HepG2 (cell line): ENCODE data around the gene ZDHHC19. TPM values are rescaled to one million over a fixed set of nuclear protein-coding genes. Genes with fewer than 3 reads are reported as not detected.

Experiments used
- ATAC-seq: fragments of 200-7000 bp; cut with Tn5 transposase; 3 replicates; pipeline ENCODE4 v1.9.1; 2020; ENCODE audit warnings: mild to moderate bottlenecking, moderate library complexity
- BruUV-seq: library from RNA; stranded (reverse); fragments of 400-500 nt; replicated peaks from 2 replicates; lab custom pipeline; 2021; lab: Mats Ljungman, UMichigan
- CTCF ChIA-PET: fragments of 300-600 bp; formaldehyde crosslinking; extraction: SDS; loops from one replicate; lab custom pipeline; 2021; ENCODE audit warnings: low total read pairs, inconsistent platforms, low intra/inter-chr PET ratio; lab: Yijun Ruan, JAX
- POLR2A ChIA-PET: fragments of 350-600 bp; sonication (Branson Sonifier 250); formaldehyde crosslinking; loops from one replicate; lab custom pipeline; 2020; ENCODE audit warnings: antibody characterized with exemption, inconsistent platforms; lab: Yijun Ruan, JAX
- DNase-seq: peaks from one replicate; pipeline ENCODE4 v3.0.0-alpha.2; 2015; ENCODE audit warnings: low spot score
- FAIRE-seq: peaks from 3 replicates; lab custom pipeline; 2011; peaks lifted over from hg19 to GRCh38; lab: Jason Lieb, UNC
- H2AFZ ChIP-seq: one replicate; pipeline ENCODE4 v1.6.1; 2011; ENCODE audit warnings: low read length, inconsistent platforms
- H3K27ac ChIP-seq: fragments of 300-600 bp; 3 replicates; pipeline ENCODE4 v1.8.0; 2011; ENCODE audit warnings: mixed run types, mild to moderate bottlenecking, mixed read lengths, low read length, inconsistent platforms; ENCODE audit not compliant: insufficient read depth; ENCODE audit errors: extremely low read length
- H3K27me3 ChIP-seq, 2 experiments: fragments of 200-600 bp in 1 of 2; 2 replicates in 1 of 2; 3 replicates in 1 of 2; pipeline versions ENCODE4 v1.6.0 to v1.8.0; 2011; ENCODE audit warnings: low read length in 2 of 2, mild to moderate bottlenecking in 2 of 2, moderate library complexity in 2 of 2, inconsistent platforms in 1 of 2; ENCODE audit not compliant: insufficient read depth in 2 of 2, control insufficient read depth in 1 of 2
- H3K36me3 ChIP-seq, 2 experiments: fragments of 200-600 bp in 1 of 2; replicated peaks in 1 of 2; 2 replicates in 1 of 2; 3 replicates in 1 of 2; pipeline versions ENCODE4 v1.5.1 to v1.8.0; 2011; ENCODE audit warnings: low read length in 2 of 2, inconsistent platforms in 1 of 2; ENCODE audit not compliant: insufficient read depth in 2 of 2, control insufficient read depth in 1 of 2
- H3K4me1 ChIP-seq: 2 replicates; pipeline ENCODE4 v1.5.1; 2012; ENCODE audit warnings: low read length, inconsistent platforms; ENCODE audit not compliant: insufficient read depth
- H3K4me2 ChIP-seq: 2 replicates; pipeline ENCODE4 v1.6.0; 2011; ENCODE audit warnings: low read depth, low read length, inconsistent platforms
- H3K4me3 ChIP-seq, 3 experiments: fragments of 200-600 bp in 1 of 3; sonication (generic), shearing (Covaris generic) in 1 of 3; replicated peaks in 1 of 3; 2 replicates each; pipeline ENCODE4 v1.5.1; 2011 to 2016; ENCODE audit warnings: low read length in 3 of 3, inconsistent platforms in 2 of 3, low read depth in 2 of 3, mild to moderate bottlenecking in 2 of 3, control low read depth in 1 of 3, mixed read lengths in 1 of 3; ENCODE audit not compliant: insufficient read depth in 1 of 3
- H3K79me2 ChIP-seq: one replicate; pipeline ENCODE4 v1.6.1; 2011; ENCODE audit warnings: low read length, inconsistent platforms; ENCODE audit not compliant: insufficient read depth
- H3K9ac ChIP-seq: 2 replicates; pipeline ENCODE4 v1.6.0; 2011; ENCODE audit warnings: mild to moderate bottlenecking, low read depth, low read length, inconsistent platforms; ENCODE audit not compliant: insufficient read depth
- H3K9me3 ChIP-seq: 2 replicates; pipeline ENCODE4 v1.5.1; 2012; ENCODE audit warnings: mild to moderate bottlenecking, low read length
- H4K20me1 ChIP-seq: 2 replicates; pipeline ENCODE4 v1.6.0; 2011; ENCODE audit warnings: inconsistent platforms, mild to moderate bottlenecking, low read length, moderate library complexity; ENCODE audit not compliant: insufficient read depth
- ARHGAP35 ChIP-seq: sonication (generic); formaldehyde crosslinking; IDR thresholded peaks from 2 replicates; pipeline ENCODE4 v1.9.0; 2022; ENCODE audit warnings: mild to moderate bottlenecking, inconsistent platforms, moderate library complexity, missing genetic modification reagents, borderline replicate concordance
- DR1 ChIP-seq: sonication (generic); formaldehyde crosslinking; IDR thresholded peaks from 2 replicates; pipeline ENCODE4 v1.8.0; 2021; ENCODE audit warnings: mild to moderate bottlenecking, missing genetic modification reagents, inconsistent platforms
- NFRKB ChIP-seq: fragments of 450-650 bp; IDR thresholded peaks from 2 replicates; pipeline ENCODE4 v1.6.1; 2017
- RNF2 ChIP-seq: fragments of 450-650 bp; conservative IDR thresholded peaks from 2 replicates; pipeline ENCODE4 v1.6.1; 2016; ENCODE audit warnings: low read depth
- ZNF180 ChIP-seq: sonication (generic); formaldehyde crosslinking; IDR thresholded peaks from 2 replicates; pipeline ENCODE4 v1.4.0; 2020; ENCODE audit warnings: low read depth, missing genetic modification reagents, borderline replicate concordance
- ZNF224 ChIP-seq: sonication (generic); formaldehyde crosslinking; IDR thresholded peaks from 2 replicates; pipeline ENCODE4 v1.5.0; 2020; ENCODE audit warnings: mild to moderate bottlenecking, missing genetic modification reagents
- ZNF264 ChIP-seq: sonication (generic); formaldehyde crosslinking; IDR thresholded peaks from 2 replicates; pipeline ENCODE4 v1.4.0; 2020; ENCODE audit warnings: missing genetic modification reagents
- WGBS: methylation state at CpG from one replicate; pipeline ENCODE4 v1.1.6; 2017; ENCODE audit warnings: low lambda C conversion rate; 5-methylcytosine and 5-hydroxymethylcytosine counted together
- in situ Hi-C: cut with HindIII; loops from 2 replicates; pipeline ENCODE4 v1.10.0; 2017; ENCODE audit warnings: low pct_unique_long_range_greater_than_20kb; ENCODE audit not compliant: extremely low pct_ligation_motif_present
- intact Hi-C: fragments of 100-400 bp; cut with micrococcal nuclease; formaldehyde crosslinking; loops from one replicate; pipeline ENCODE4 v1.10.0; 2022; ENCODE audit not compliant: unreplicated experiment
- polyA plus RNA-seq, 8 experiments: library from polyadenylated mRNA; depleted of rRNA in 3 of 8; stranded (reverse) in 7 of 8; unstranded in 1 of 8; fragments of >200 nt; fragmentation: Illumina TruSeq in 4 of 8; extraction: Trizol in 4 of 8; gene quantifications; 2 replicates each; pipeline versions ENCODE4 v1.2.1 to v1.2.3, GENCODE V29; 2011 to 2016; ENCODE audit warnings: low read depth in 4 of 8, missing spikeins in 1 of 8, mixed read lengths in 1 of 8; ENCODE audit not compliant: insufficient read depth in 1 of 8
- total RNA-seq, 5 experiments: library from RNA; depleted of rRNA; stranded (reverse); fragments of >200 nt; fragmentation: Illumina TruSeq; extraction: Trizol; gene quantifications; 2 replicates each; pipeline ENCODE4 v1.2.3, GENCODE V29; 2016; ENCODE audit warnings: low read depth in 1 of 5
- TF ChIP-seq, protein P1 (sequence below): conservative IDR thresholded peaks from 2 replicates; pipeline ENCODE4 v1.6.1; 2018; ENCODE audit warnings: missing genetic modification reagents
- TF ChIP-seq, protein P2 (sequence below): sonication (generic); formaldehyde crosslinking; IDR thresholded peaks from 2 replicates; pipeline ENCODE4 v1.9.0; 2022; ENCODE audit warnings: low read depth, missing genetic modification reagents
- TF ChIP-seq, protein P3 (sequence below): sonication (generic); formaldehyde crosslinking; IDR thresholded peaks from 2 replicates; pipeline ENCODE4 v1.8.0; 2022; ENCODE audit warnings: missing genetic modification reagents, mild to moderate bottlenecking, borderline replicate concordance
- TF ChIP-seq, protein P4 (sequence below): sonication (generic); formaldehyde crosslinking; IDR thresholded peaks from 2 replicates; pipeline ENCODE4 v1.4.0; 2020; ENCODE audit warnings: mild to moderate bottlenecking, missing genetic modification reagents

ZDHHC19 gene
- total and polyA plus RNA-seq, 2 of the 13 experiments (the other 11 are each of a cell fraction or from before 2014, with no cell fraction given), result 0.22 to 0.53 TPM

DNA sequence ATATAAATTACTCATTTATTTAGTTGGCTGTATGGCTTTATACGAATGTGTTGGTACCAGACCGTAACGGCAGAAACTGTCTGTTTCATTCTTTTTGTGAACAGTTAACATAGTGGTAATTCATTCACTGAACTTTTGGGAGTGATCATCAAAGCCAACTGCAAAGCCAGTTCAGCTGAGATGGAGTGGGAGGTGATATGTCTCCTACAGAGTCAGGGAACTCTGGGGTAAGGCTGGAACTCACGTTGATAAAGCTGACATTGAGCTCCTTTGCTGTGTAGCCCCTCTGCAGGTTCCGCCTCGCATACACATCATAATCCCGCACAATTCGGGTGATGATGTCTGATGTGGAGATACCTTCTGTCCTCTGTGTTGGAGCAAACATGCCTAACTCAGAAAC lies 30.5 kb upstream of the ZDHHC19 start:
- FAIRE-seq (no peak), ATAC-seq (no peak), DNase-seq (no peak)
- Histone ChIP-seq H3K27ac (no peak overlapping the region), H3K36me3 (peaks cover 11 to 57% of the 10 kb centered on the region in 2 experiments), H3K9me3 (no peaks in the 10 kb centered on the region), H3K27me3 (no peaks in the 10 kb centered on the region), H3K4me2 (no peak overlapping the region), H3K4me1 (peaks cover 8% of the 10 kb centered on the region), H3K79me2 (no peaks in the 10 kb centered on the region), H3K4me3 (no peak overlapping the region), H4K20me1 (no peaks in the 10 kb centered on the region), H2AFZ (no peak overlapping the region), H3K9ac (no peak overlapping the region)
- ChIA-PET POLR2A (no interaction called here), CTCF (no interaction called here)
- 93% methylated on average over 7 of the region's 8 CpGs for WGBS
- intact Hi-C loops, result no loop called here
- no peak for TF ChIP-seq DR1 (CRISPR knock-in tag)
- TF ChIP-seq NFRKB, result no peak
- TF ChIP-seq ZNF180 (CRISPR knock-in tag), result no peak
- TF ChIP-seq, protein P1, sequence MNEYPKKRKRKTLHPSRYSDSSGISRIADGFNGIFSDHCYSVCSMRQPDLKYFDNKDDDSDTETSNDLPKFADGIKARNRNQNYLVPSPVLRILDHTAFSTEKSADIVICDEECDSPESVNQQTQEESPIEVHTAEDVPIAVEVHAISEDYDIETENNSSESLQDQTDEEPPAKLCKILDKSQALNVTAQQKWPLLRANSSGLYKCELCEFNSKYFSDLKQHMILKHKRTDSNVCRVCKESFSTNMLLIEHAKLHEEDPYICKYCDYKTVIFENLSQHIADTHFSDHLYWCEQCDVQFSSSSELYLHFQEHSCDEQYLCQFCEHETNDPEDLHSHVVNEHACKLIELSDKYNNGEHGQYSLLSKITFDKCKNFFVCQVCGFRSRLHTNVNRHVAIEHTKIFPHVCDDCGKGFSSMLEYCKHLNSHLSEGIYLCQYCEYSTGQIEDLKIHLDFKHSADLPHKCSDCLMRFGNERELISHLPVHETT (CRISPR knock-in tag), result no peak
- no peak for TF ChIP-seq ARHGAP35 (CRISPR knock-in tag)
- no peak for TF ChIP-seq ZNF224 (CRISPR knock-in tag)
- no peak for TF ChIP-seq ZNF264 (CRISPR knock-in tag)
- TF ChIP-seq, protein P2, sequence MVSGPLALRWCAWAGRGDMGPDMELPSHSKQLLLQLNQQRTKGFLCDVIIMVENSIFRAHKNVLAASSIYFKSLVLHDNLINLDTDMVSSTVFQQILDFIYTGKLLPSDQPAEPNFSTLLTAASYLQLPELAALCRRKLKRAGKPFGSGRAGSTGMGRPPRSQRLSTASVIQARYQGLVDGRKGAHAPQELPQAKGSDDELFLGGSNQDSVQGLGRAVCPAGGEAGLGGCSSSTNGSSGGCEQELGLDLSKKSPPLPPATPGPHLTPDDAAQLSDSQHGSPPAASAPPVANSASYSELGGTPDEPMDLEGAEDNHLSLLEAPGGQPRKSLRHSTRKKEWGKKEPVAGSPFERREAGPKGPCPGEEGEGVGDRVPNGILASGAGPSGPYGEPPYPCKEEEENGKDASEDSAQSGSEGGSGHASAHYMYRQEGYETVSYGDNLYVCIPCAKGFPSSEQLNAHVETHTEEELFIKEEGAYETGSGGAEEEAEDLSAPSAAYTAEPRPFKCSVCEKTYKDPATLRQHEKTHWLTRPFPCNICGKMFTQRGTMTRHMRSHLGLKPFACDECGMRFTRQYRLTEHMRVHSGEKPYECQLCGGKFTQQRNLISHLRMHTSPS (CRISPR knock-in tag), result no peak
- TF ChIP-seq, protein P3, sequence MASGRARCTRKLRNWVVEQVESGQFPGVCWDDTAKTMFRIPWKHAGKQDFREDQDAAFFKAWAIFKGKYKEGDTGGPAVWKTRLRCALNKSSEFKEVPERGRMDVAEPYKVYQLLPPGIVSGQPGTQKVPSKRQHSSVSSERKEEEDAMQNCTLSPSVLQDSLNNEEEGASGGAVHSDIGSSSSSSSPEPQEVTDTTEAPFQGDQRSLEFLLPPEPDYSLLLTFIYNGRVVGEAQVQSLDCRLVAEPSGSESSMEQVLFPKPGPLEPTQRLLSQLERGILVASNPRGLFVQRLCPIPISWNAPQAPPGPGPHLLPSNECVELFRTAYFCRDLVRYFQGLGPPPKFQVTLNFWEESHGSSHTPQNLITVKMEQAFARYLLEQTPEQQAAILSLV (CRISPR knock-in tag), result no peak
- no peak for TF ChIP-seq RNF2
- TF ChIP-seq, protein P4, sequence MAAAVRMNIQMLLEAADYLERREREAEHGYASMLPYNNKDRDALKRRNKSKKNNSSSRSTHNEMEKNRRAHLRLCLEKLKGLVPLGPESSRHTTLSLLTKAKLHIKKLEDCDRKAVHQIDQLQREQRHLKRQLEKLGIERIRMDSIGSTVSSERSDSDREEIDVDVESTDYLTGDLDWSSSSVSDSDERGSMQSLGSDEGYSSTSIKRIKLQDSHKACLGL (CRISPR knock-in tag), result no peak
- in situ Hi-C loops, result loop anchor here (10.0 kb wide), 1 partner anchor 193 kb away; the partner anchor contains the start of gene UBXN7
- no TSS peak for BruUV-seq
